ENCODE results near the gene AQR.
A peak's percentile ranks its signal among the peaks of the same experiment; 100 is the strongest.

AQR gene

DNA sequence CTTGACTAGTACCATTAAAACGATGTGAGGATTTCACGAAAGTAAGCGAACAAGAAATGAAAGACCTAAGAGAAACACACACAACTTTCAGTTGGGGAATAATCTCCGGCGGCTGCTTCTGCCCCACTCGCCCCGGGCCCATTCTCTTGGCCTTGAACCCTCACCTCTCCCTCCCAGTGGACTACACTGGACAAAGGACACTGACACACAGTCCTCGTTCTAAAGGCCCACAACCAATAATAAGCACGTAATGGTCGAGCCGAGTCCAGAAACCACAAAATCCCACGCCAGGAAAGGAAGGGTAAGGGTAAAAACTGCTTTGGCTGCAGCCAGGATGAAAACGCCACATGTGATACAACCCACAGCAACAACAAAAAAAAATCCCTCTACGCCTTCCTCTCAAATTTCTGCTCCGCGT lies 18.1 kb upstream of the AQR start:
- H4K91ac ChIP-seq (ENCODE audit: low read depth, low read length, poor library complexity): no peak overlapping the region
- H2AFZ ChIP-seq (ENCODE audit: low read length): peak overlapping the region; percentile 88
- peaks cover 7 to 9% of the 10 kb centered on the region in 2 donors for H3K4me1 ChIP-seq (ENCODE audit: control insufficient read depth in 2 of 2, insufficient read depth in 1 of 2, low read depth in 1 of 2, low read length in 2 of 2)
- no peak overlapping the region for H3K27ac ChIP-seq (replicated peaks; ENCODE audit: low read length)
- no peak overlapping the region for H2BK120ac ChIP-seq (ENCODE audit: low read depth, low read length)
- H3K14ac ChIP-seq (ENCODE audit: low read length): no peak overlapping the region
- H3K4me3 ChIP-seq (ENCODE audit: low read length in 2 of 2): peak overlapping the region; percentile 65 to 96
- no peak overlapping the region for H3K4ac ChIP-seq (ENCODE audit: low read length)
- no peak overlapping the region for H2AK5ac ChIP-seq (ENCODE audit: low read depth, low read length)
- no peaks in the 10 kb centered on the region for H3K9me3 ChIP-seq (replicated peaks in 1 of 2; ENCODE audit: control insufficient read depth in 2 of 2, insufficient read depth in 1 of 2, low read depth in 1 of 2, low read length in 2 of 2)
- no peak overlapping the region for H4K8ac ChIP-seq (ENCODE audit: low read depth, low read length)
- H3K9ac ChIP-seq (ENCODE audit: low read depth, low read length, poor library complexity): peak overlapping the region; percentile 64
- H3K4me2 ChIP-seq (ENCODE audit: insufficient read depth, low read length, poor library complexity, severe bottlenecking): peak overlapping the region; percentile 54
- H2BK15ac ChIP-seq (ENCODE audit: low read length): no peak overlapping the region
- H3K23ac ChIP-seq (ENCODE audit: low read depth, low read length, poor library complexity): no peak overlapping the region
- peaks cover 7 to 39% of the 10 kb centered on the region in 2 donors for H3K36me3 ChIP-seq (replicated peaks in 1 of 2; ENCODE audit: control insufficient read depth in 2 of 2, insufficient read depth in 2 of 2, low read length in 2 of 2)
- no peaks in the 10 kb centered on the region for H3K27me3 ChIP-seq (ENCODE audit: control insufficient read depth in 3 of 3, insufficient read depth in 3 of 3, low read depth in 1 of 3, low read length in 3 of 3)
- peaks cover 4% of the 10 kb centered on the region for H3K79me1 ChIP-seq (ENCODE audit: low read depth, low read length)
- no peak for DNase-seq (ENCODE audit: low spot score)
- H2BK5ac ChIP-seq (ENCODE audit: low read length): no peak overlapping the region
- peak overlapping the region; percentile 84 for H3K18ac ChIP-seq (ENCODE audit: low read length)
- no CpG with 5 or more reads among the region's 16 CpGs for WGBS, 2 donors (ENCODE audit: extremely low coverage in 2 of 2, insufficient read length in 2 of 2, insufficient replicate concordance in 1 of 2)
- no peak overlapping the region for H2BK12ac ChIP-seq (ENCODE audit: low read length)

DNA sequence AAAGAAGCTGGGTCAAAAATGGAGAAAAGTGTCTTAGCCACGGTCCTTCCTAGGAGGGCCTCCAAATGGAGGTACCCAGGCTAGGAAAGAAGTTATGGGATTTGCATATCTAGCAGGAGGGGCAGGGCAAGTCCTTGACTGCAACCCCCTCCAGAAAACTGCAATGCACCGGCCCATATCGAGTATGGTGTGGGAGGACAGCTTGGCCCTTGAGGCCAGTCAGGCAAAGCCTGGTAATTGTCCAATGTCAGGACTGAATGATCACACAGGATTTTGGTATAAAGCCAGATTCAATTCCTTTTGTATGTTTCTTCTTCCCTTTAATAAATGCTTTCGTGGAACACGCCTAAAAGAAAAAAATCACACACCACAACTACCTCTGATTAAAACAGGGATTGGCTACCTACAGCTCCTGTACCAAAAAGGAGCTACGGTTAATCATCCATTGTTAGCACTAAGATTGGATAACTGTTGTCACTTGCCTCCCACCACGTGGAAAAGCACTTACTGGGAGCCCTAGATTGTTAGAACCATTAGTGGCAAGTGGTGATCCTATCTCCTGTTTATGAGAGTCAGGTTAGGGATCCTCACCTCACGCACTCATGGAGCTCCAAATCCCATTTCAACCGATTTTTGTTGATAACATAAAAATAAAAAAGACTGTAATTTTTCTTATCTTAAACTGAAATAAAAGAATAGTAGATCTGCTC lies 17.4 kb upstream of the AQR start:
- Histone ChIP-seq H4K8ac (ENCODE audit: low read depth, low read length) (no peak overlapping the region), H2AFZ (ENCODE audit: low read length) (no peak overlapping the region), H2AK5ac (ENCODE audit: low read depth, low read length) (no peak overlapping the region), H2BK120ac (ENCODE audit: low read depth, low read length) (no peak overlapping the region), H3K79me1 (ENCODE audit: low read depth, low read length) (peaks cover 4% of the 10 kb centered on the region), H2BK5ac (ENCODE audit: low read length) (no peak overlapping the region), H3K9me3 (replicated peaks in 1 of 2; ENCODE audit: control insufficient read depth in 2 of 2, insufficient read depth in 1 of 2, low read depth in 1 of 2, low read length in 2 of 2) (no peaks in the 10 kb centered on the region), H3K23ac (ENCODE audit: low read depth, low read length, poor library complexity) (no peak overlapping the region), H3K27ac (replicated peaks; ENCODE audit: low read length) (no peak overlapping the region), H3K14ac (ENCODE audit: low read length) (no peak overlapping the region), H3K27me3 (ENCODE audit: control insufficient read depth in 3 of 3, insufficient read depth in 3 of 3, low read depth in 1 of 3, low read length in 3 of 3) (no peaks in the 10 kb centered on the region), H4K91ac (ENCODE audit: low read depth, low read length, poor library complexity) (no peak overlapping the region), H3K4me1 (ENCODE audit: control insufficient read depth in 2 of 2, insufficient read depth in 1 of 2, low read depth in 1 of 2, low read length in 2 of 2) (peaks cover 7 to 9% of the 10 kb centered on the region in 2 donors), H3K36me3 (replicated peaks in 1 of 2; ENCODE audit: control insufficient read depth in 2 of 2, insufficient read depth in 2 of 2, low read length in 2 of 2) (peaks cover 7 to 46% of the 10 kb centered on the region in 2 donors), H3K4me2 (ENCODE audit: insufficient read depth, low read length, poor library complexity, severe bottlenecking) (peak overlapping the region; percentile 30), H2BK15ac (ENCODE audit: low read length) (no peak overlapping the region), H3K18ac (ENCODE audit: low read length) (no peak overlapping the region), H3K9ac (ENCODE audit: low read depth, low read length, poor library complexity) (peak overlapping the region; percentile 63), H2BK12ac (ENCODE audit: low read length) (no peak overlapping the region), H3K4ac (ENCODE audit: low read length) (no peak overlapping the region), H3K4me3 (ENCODE audit: low read length in 2 of 2) (peak overlapping the region in 1 of 2 donors; percentile 65)
- no CpG with 5 or more reads among the region's 9 CpGs for WGBS, 2 donors (ENCODE audit: extremely low coverage in 2 of 2, insufficient read length in 2 of 2, insufficient replicate concordance in 1 of 2)
- no peak for DNase-seq (ENCODE audit: low spot score)

- Histone ChIP-seq H2BK5ac (ENCODE audit: low read length) (no peak overlapping the region), H3K4me1 (ENCODE audit: control insufficient read depth in 2 of 2, insufficient read depth in 1 of 2, low read depth in 1 of 2, low read length in 2 of 2) (peaks cover 7 to 9% of the 10 kb centered on the region in 2 donors), H4K91ac (ENCODE audit: low read depth, low read length, poor library complexity) (no peak overlapping the region), H3K4me3 (ENCODE audit: low read length in 2 of 2) (peak overlapping the region in 1 of 2 donors; percentile 65), H2AFZ (ENCODE audit: low read length) (no peak overlapping the region), H3K9me3 (replicated peaks in 1 of 2; ENCODE audit: control insufficient read depth in 2 of 2, insufficient read depth in 1 of 2, low read depth in 1 of 2, low read length in 2 of 2) (no peaks in the 10 kb centered on the region), H3K23ac (ENCODE audit: low read depth, low read length, poor library complexity) (no peak overlapping the region), H3K9ac (ENCODE audit: low read depth, low read length, poor library complexity) (no peak overlapping the region), H2BK120ac (ENCODE audit: low read depth, low read length) (no peak overlapping the region), H2BK15ac (ENCODE audit: low read length) (no peak overlapping the region), H3K14ac (ENCODE audit: low read length) (no peak overlapping the region), H3K4me2 (ENCODE audit: insufficient read depth, low read length, poor library complexity, severe bottlenecking) (peak overlapping the region; percentile 30), H2BK12ac (ENCODE audit: low read length) (no peak overlapping the region), H3K27me3 (ENCODE audit: control insufficient read depth in 3 of 3, insufficient read depth in 3 of 3, low read depth in 1 of 3, low read length in 3 of 3) (no peaks in the 10 kb centered on the region), H3K18ac (ENCODE audit: low read length) (no peak overlapping the region), H3K79me1 (ENCODE audit: low read depth, low read length) (peaks cover 4% of the 10 kb centered on the region), H3K36me3 (replicated peaks in 1 of 2; ENCODE audit: control insufficient read depth in 2 of 2, insufficient read depth in 2 of 2, low read length in 2 of 2) (peaks cover 8 to 52% of the 10 kb centered on the region in 2 donors), H4K8ac (ENCODE audit: low read depth, low read length) (no peak overlapping the region), H3K4ac (ENCODE audit: low read length) (no peak overlapping the region), H3K27ac (replicated peaks; ENCODE audit: low read length) (no peak overlapping the region), H2AK5ac (ENCODE audit: low read depth, low read length) (no peak overlapping the region)
- no CpG with 5 or more reads among the region's 1 CpG for WGBS, 2 donors (ENCODE audit: extremely low coverage in 2 of 2, insufficient read length in 2 of 2, insufficient replicate concordance in 1 of 2)
- no peak for DNase-seq (ENCODE audit: low spot score)
Measured at GRCh38 chr15:34986326-34986725, 16.8 kb upstream of the AQR start.

GRCh38 chr15:34984889-34985630 lies 15.5 kb upstream of the AQR start:
- H2BK15ac ChIP-seq (ENCODE audit: low read length): no peak overlapping the region
- H4K8ac ChIP-seq (ENCODE audit: low read depth, low read length): no peak overlapping the region
- DNase-seq (ENCODE audit: low spot score): no peak
- peaks cover 10 to 61% of the 10 kb centered on the region in 2 donors for H3K36me3 ChIP-seq (replicated peaks in 1 of 2; ENCODE audit: control insufficient read depth in 2 of 2, insufficient read depth in 2 of 2, low read length in 2 of 2)
- H3K23ac ChIP-seq (ENCODE audit: low read depth, low read length, poor library complexity): no peak overlapping the region
- no peak overlapping the region for H2BK120ac ChIP-seq (ENCODE audit: low read depth, low read length)
- H3K4me2 ChIP-seq (ENCODE audit: insufficient read depth, low read length, poor library complexity, severe bottlenecking): no peak overlapping the region
- no peak overlapping the region for H2BK5ac ChIP-seq (ENCODE audit: low read length)
- H4K91ac ChIP-seq (ENCODE audit: low read depth, low read length, poor library complexity): no peak overlapping the region
- H3K79me1 ChIP-seq (ENCODE audit: low read depth, low read length): peaks cover 4% of the 10 kb centered on the region
- no peak overlapping the region for H2AK5ac ChIP-seq (ENCODE audit: low read depth, low read length)
- no peak overlapping the region for H3K18ac ChIP-seq (ENCODE audit: low read length)
- no peak overlapping the region for H2AFZ ChIP-seq (ENCODE audit: low read length)
- H3K27ac ChIP-seq (replicated peaks; ENCODE audit: low read length): no peak overlapping the region
- no peak overlapping the region for H3K4ac ChIP-seq (ENCODE audit: low read length)
- H3K9ac ChIP-seq (ENCODE audit: low read depth, low read length, poor library complexity): no peak overlapping the region
- H3K4me3 ChIP-seq (ENCODE audit: low read length in 2 of 2): no peak overlapping the region
- no peaks in the 10 kb centered on the region for H3K9me3 ChIP-seq (replicated peaks in 1 of 2; ENCODE audit: control insufficient read depth in 2 of 2, insufficient read depth in 1 of 2, low read depth in 1 of 2, low read length in 2 of 2)
- H3K4me1 ChIP-seq (ENCODE audit: control insufficient read depth in 2 of 2, insufficient read depth in 1 of 2, low read depth in 1 of 2, low read length in 2 of 2): peaks cover 7 to 9% of the 10 kb centered on the region in 2 donors
- H2BK12ac ChIP-seq (ENCODE audit: low read length): no peak overlapping the region
- no CpG with 5 or more reads among the region's 9 CpGs for WGBS, 2 donors (ENCODE audit: extremely low coverage in 2 of 2, insufficient read length in 2 of 2, insufficient replicate concordance in 1 of 2)
- no peak overlapping the region for H3K14ac ChIP-seq (ENCODE audit: low read length)
- no peaks in the 10 kb centered on the region for H3K27me3 ChIP-seq (ENCODE audit: control insufficient read depth in 3 of 3, insufficient read depth in 3 of 3, low read depth in 1 of 3, low read length in 3 of 3)

All from neuronal stem cell (in vitro differentiated cells).